RWPE1 (cell line): ENCODE results near the gene VEPH1.

Experiments used
- CTCF ChIA-PET: fragments of 350-600 bp; sonication (Branson Sonifier 250); formaldehyde crosslinking; extraction: SDS; loops from one replicate; lab custom pipeline; 2021; lab: Yijun Ruan, JAX
- POLR2A ChIA-PET: fragments of 400-600 bp; formaldehyde crosslinking; extraction: SDS; loops from one replicate; lab custom pipeline; 2020; ENCODE audit warnings: antibody characterized with exemption; ENCODE audit not compliant: low non-redundant PET; lab: Yijun Ruan, JAX
- DNase-seq: peaks from one replicate; pipeline ENCODE4 v3.0.0; 2012; ENCODE audit warnings: low spot score
- H3K27ac ChIP-seq: fragments of 450-650 bp; 2 replicates; pipeline ENCODE4 v1.5.1; 2017
- CTCF ChIP-seq: fragments of 450-650 bp; conservative IDR thresholded peaks from 2 replicates; pipeline ENCODE4 v1.5.1; 2017; ENCODE audit warnings: low read depth, mild to moderate bottlenecking

VEPH1 gene

GRCh38 chr3:157526036-157526435, 22.8 kb upstream of the VEPH1 start:
- no peak overlapping the region for H3K27ac ChIP-seq
- no peak for TF ChIP-seq CTCF
- ChIA-PET CTCF (no interaction called here), POLR2A (no interaction called here)
- no peak for DNase-seq

- ChIA-PET POLR2A (no interaction called here), CTCF (interaction anchor here (0.6 kb wide), 1 partner anchor 876 kb away, joined by 3 read pairs; no protein-coding TSS in a partner anchor)
- DNase-seq = no peak
- TF ChIP-seq CTCF = no peak
- H3K27ac ChIP-seq = no peak overlapping the region
These were observed 20.6 kb upstream of the VEPH1 start for GRCh38 chr3:157523814-157524213.

- POLR2A ChIA-PET = no interaction called here
- DNase-seq = no peak
- CTCF ChIA-PET = no interaction called here
- no peak for TF ChIP-seq CTCF
- H3K27ac ChIP-seq = no peak overlapping the region
These were observed 19.4 kb upstream of the VEPH1 start for GRCh38 chr3:157522648-157523047.

- ChIA-PET POLR2A (no interaction called here), CTCF (interaction anchor here (0.6 to 0.7 kb wide), 2 partner anchors 358 to 701 kb away, joined by 3 read pairs; no protein-coding TSS in a partner anchor)
- no peak for TF ChIP-seq CTCF
- DNase-seq = no peak
- no peak overlapping the region for H3K27ac ChIP-seq
These were observed 17.4 kb upstream of the VEPH1 start for GRCh38 chr3:157520485-157521150.

- TF ChIP-seq CTCF = no peak
- ChIA-PET CTCF (no interaction called here), POLR2A (no interaction called here)
- no peak overlapping the region for H3K27ac ChIP-seq
- DNase-seq = no peak
These were observed 15.7 kb upstream of the VEPH1 start for GRCh38 chr3:157518881-157519280.

- POLR2A ChIA-PET = no interaction called here
- DNase-seq = no peak
- TF ChIP-seq CTCF = no peak
- CTCF ChIA-PET = interaction anchor here (0.7 kb wide), 1 partner anchor 80 kb away, joined by 5 read pairs; no protein-coding TSS in a partner anchor
- H3K27ac ChIP-seq = no peak overlapping the region
These were observed 13.7 kb upstream of the VEPH1 start for GRCh38 chr3:157516928-157517327.
